Measurements from ENCODE around the gene PSMB1. TPM values are rescaled to one million over a fixed set of nuclear protein-coding genes. Genes with fewer than 3 reads are reported as not detected.

The PSMB1 gene
- total and polyA plus RNA-seq, 2 donors (not counting 3 experiments of a cell fraction or from before 2014, with no cell fraction given) = 198 to 560 TPM

DNA sequence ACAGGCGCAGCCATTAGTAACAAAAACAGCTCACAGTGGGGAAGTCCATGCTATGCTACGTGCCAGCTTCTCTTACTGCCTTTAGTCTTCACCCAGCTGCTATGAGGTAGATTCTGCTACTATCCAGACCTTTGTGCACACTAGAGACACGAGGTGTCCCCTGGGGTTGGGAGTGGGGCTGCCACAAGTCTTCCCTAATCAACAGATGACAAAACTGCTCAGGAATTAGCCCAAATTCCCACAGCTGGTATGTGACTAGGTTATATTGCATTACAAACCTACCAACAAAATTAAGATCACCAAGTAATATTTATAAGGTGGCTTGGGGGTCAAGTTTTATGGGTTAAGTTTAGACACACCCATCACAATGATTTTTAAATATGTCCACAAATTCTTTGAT, 63.3 kb downstream of the PSMB1 start:
- CTCF ChIA-PET = no interaction called here
- POLR2A ChIA-PET = no interaction called here
- no peak overlapping the region for H3K4me3 ChIP-seq (replicated peaks in 1 of 3; ENCODE audit: insufficient read depth in 1 of 3, low read depth in 1 of 3, low read length in 3 of 3)
- H3K4me1 ChIP-seq (ENCODE audit: control insufficient read depth, extremely low read depth, insufficient read depth, low read length) = no peaks in the 10 kb centered on the region
- no peak overlapping the region for H3K27ac ChIP-seq (ENCODE audit: insufficient read depth, low read depth, low read length)
- TF ChIP-seq, protein P1, sequence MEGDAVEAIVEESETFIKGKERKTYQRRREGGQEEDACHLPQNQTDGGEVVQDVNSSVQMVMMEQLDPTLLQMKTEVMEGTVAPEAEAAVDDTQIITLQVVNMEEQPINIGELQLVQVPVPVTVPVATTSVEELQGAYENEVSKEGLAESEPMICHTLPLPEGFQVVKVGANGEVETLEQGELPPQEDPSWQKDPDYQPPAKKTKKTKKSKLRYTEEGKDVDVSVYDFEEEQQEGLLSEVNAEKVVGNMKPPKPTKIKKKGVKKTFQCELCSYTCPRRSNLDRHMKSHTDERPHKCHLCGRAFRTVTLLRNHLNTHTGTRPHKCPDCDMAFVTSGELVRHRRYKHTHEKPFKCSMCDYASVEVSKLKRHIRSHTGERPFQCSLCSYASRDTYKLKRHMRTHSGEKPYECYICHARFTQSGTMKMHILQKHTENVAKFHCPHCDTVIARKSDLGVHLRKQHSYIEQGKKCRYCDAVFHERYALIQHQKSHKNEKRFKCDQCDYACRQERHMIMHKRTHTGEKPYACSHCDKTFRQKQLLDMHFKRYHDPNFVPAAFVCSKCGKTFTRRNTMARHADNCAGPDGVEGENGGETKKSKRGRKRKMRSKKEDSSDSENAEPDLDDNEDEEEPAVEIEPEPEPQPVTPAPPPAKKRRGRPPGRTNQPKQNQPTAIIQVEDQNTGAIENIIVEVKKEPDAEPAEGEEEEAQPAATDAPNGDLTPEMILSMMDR (IDR thresholded peaks at IDR 0.05; ENCODE audit: extremely low read depth in 1 of 2, insufficient read depth in 1 of 2, low read depth in 1 of 2, low read length in 2 of 2) = no peak
- H4K20me1 ChIP-seq (replicated peaks; ENCODE audit: control insufficient read depth, extremely low read depth, insufficient read depth, low read length) = no peaks in the 10 kb centered on the region
- DNase-seq (ENCODE audit: low read depth, low spot score) (no peak), FAIRE-seq (no peak)
- BruUV-seq (replicated peaks) = no TSS peak
- dilution Hi-C loops (cut with MboI; ENCODE audit: extremely low pct_ligation_motif_present, low sequenced_read_pairs) (no loop called here), intact Hi-C loops (cut with micrococcal nuclease) (no loop called here)
- no peaks in the 10 kb centered on the region for H3K79me2 ChIP-seq (ENCODE audit: control insufficient read depth, insufficient read depth, low read length)
- no peak overlapping the region for H3K4me2 ChIP-seq (ENCODE audit: insufficient read depth, low read length)
- no peaks in the 10 kb centered on the region for H3K27me3 ChIP-seq (ENCODE audit: control insufficient read depth in 2 of 2, insufficient read depth in 2 of 2, low read length in 2 of 2)
- H3K36me3 ChIP-seq (ENCODE audit: control insufficient read depth in 2 of 2, extremely low read depth in 1 of 2, insufficient read depth in 2 of 2, low read length in 2 of 2) = no peaks in the 10 kb centered on the region
- H3K9ac ChIP-seq (replicated peaks; ENCODE audit: extremely low read depth, insufficient read depth, low read length) = no peak overlapping the region
- H3K9me1 ChIP-seq (replicated peaks; ENCODE audit: control insufficient read depth, extremely low read depth, insufficient read depth, low read length) = no peaks in the 10 kb centered on the region
- no peaks in the 10 kb centered on the region for H3K9me3 ChIP-seq (replicated peaks; ENCODE audit: control insufficient read depth, insufficient read depth, low read length)
- H2AFZ ChIP-seq (ENCODE audit: low read depth, low read length) = no peak overlapping the region

DNA sequence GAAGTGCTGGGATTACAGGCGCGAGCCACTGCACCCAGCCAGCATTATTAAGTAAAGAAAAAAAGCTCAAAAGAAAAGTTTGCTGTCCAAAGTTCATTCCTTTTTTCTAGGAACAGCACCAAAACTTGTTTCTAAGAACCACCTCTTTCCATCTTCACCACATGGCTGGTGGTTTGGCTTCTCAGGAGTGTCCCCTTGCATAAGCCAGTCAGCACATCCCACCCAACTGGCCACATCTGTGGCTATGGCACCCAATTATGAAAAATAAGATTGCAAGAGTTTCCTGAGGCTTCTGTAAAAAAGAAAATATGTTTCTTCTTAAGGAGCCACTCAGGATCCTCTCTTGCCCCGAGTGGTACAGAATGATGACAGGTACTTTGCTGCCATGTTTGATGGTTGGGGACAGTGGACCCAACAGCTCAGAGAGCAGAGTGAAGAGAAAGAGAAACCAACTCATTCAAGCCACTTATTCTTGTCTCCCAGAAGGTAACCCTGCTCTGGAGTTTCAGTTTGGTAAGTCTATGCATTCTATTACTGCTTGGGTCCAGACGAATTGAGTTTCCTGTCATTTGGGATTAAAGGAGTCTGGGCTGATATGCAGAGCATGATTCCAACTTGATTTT, 65.3 kb downstream of the PSMB1 start:
- intact Hi-C loops (cut with micrococcal nuclease) (no loop called here), dilution Hi-C loops (cut with MboI; ENCODE audit: extremely low pct_ligation_motif_present, low sequenced_read_pairs) (no loop called here)
- no peaks in the 10 kb centered on the region for H3K27me3 ChIP-seq (ENCODE audit: control insufficient read depth in 2 of 2, insufficient read depth in 2 of 2, low read length in 2 of 2)
- no peak overlapping the region for H2AFZ ChIP-seq (ENCODE audit: low read depth, low read length)
- CTCF ChIA-PET = interaction anchor here (1.1 kb wide), 1 partner anchor 656 kb away, joined by 3 read pairs; no protein-coding TSS in a partner anchor
- H3K4me1 ChIP-seq (ENCODE audit: control insufficient read depth, extremely low read depth, insufficient read depth, low read length) = no peaks in the 10 kb centered on the region
- FAIRE-seq (no peak), DNase-seq (ENCODE audit: low read depth, low spot score) (no peak)
- POLR2A ChIA-PET = no interaction called here
- H3K79me2 ChIP-seq (ENCODE audit: control insufficient read depth, insufficient read depth, low read length) = no peaks in the 10 kb centered on the region
- no TSS peak for BruUV-seq (replicated peaks)
- no peak overlapping the region for H3K27ac ChIP-seq (ENCODE audit: insufficient read depth, low read depth, low read length)
- H3K4me3 ChIP-seq (replicated peaks in 1 of 3; ENCODE audit: insufficient read depth in 1 of 3, low read depth in 1 of 3, low read length in 3 of 3) = no peak overlapping the region
- H3K9ac ChIP-seq (replicated peaks; ENCODE audit: extremely low read depth, insufficient read depth, low read length) = no peak overlapping the region
- H3K9me3 ChIP-seq (replicated peaks; ENCODE audit: control insufficient read depth, insufficient read depth, low read length) = no peaks in the 10 kb centered on the region
- H3K36me3 ChIP-seq (ENCODE audit: control insufficient read depth in 2 of 2, extremely low read depth in 1 of 2, insufficient read depth in 2 of 2, low read length in 2 of 2) = no peaks in the 10 kb centered on the region
- H4K20me1 ChIP-seq (replicated peaks; ENCODE audit: control insufficient read depth, extremely low read depth, insufficient read depth, low read length) = no peaks in the 10 kb centered on the region
- H3K9me1 ChIP-seq (replicated peaks; ENCODE audit: control insufficient read depth, extremely low read depth, insufficient read depth, low read length) = no peaks in the 10 kb centered on the region
- TF ChIP-seq, protein P2, sequence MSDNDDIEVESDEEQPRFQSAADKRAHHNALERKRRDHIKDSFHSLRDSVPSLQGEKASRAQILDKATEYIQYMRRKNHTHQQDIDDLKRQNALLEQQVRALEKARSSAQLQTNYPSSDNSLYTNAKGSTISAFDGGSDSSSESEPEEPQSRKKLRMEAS (IDR thresholded peaks at IDR 0.05; ENCODE audit: insufficient read depth, insufficient read length) = no peak
- no peak for TF ChIP-seq JUN (IDR thresholded peaks at IDR 0.05; ENCODE audit: borderline replicate concordance, insufficient read depth, insufficient read length, low read depth)
- no peak for TF ChIP-seq MYC (IDR thresholded peaks at IDR 0.05; ENCODE audit: low read depth, low read length)
- TF ChIP-seq POLR2AphosphoS5 (IDR thresholded peaks at IDR 0.05; ENCODE audit: insufficient read depth, low read depth, low read length) = no peak
- TF ChIP-seq GATA2 (IDR thresholded peaks at IDR 0.05; ENCODE audit: insufficient read depth, insufficient read length, low read depth, low read length) = no peak
- TF ChIP-seq FOS (IDR thresholded peaks at IDR 0.05; ENCODE audit: borderline replicate concordance, insufficient read depth, low read length) = no peak
- no peak for TF ChIP-seq POLR2A (IDR thresholded peaks at IDR 0.05; ENCODE audit: low read depth, low read length)
- TF ChIP-seq, protein P1 (IDR thresholded peaks at IDR 0.05; ENCODE audit: extremely low read depth in 1 of 2, insufficient read depth in 1 of 2, low read depth in 1 of 2, low read length in 2 of 2) = no peak
- TF ChIP-seq EZH2 (IDR thresholded peaks at IDR 0.05; ENCODE audit: borderline replicate concordance, low read depth, low read length, severe bottlenecking) = no peak
- H3K4me2 ChIP-seq (ENCODE audit: insufficient read depth, low read length) = no peak overlapping the region
